HL-60 (cell line): ENCODE measurements around the gene PRPF6.
A peak's percentile ranks its signal among the peaks of the same experiment; 100 is the strongest.
"Not testable (repeated sequence)": the region's sequence is repeated elsewhere in the genome, so short reads cannot be mapped to it uniquely, and the experiment has no call there.

Experiments
- DNase-seq, 2 experiments: peaks; one replicate each; pipeline ENCODE4 v3.0.0-alpha.2; 2010 to 2020; ENCODE audit warnings: low read depth in 1 of 2, low spot score in 1 of 2
- H3K27ac ChIP-seq: fragments of 250-450 bp; sonication (Bioruptor Pico); replicated peaks from 2 replicates; pipeline ENCODE4 v1.5.1; 2020; ENCODE audit warnings: mild to moderate bottlenecking, moderate library complexity
- H3K27me3 ChIP-seq: fragments of 250-450 bp; sonication (Bioruptor Pico); 2 replicates; pipeline ENCODE4 v1.5.1; 2021; ENCODE audit warnings: mild to moderate bottlenecking, moderate library complexity; ENCODE audit not compliant: insufficient read depth, poor library complexity, severe bottlenecking
- H3K4me3 ChIP-seq: replicated peaks from 2 replicates; pipeline ENCODE4 v1.5.1; 2011; ENCODE audit warnings: mild to moderate bottlenecking, control low read depth, low read length; ENCODE audit not compliant: insufficient read depth
- GABPA ChIP-seq: IDR thresholded peaks from 2 replicates; pipeline ENCODE4 v1.6.1; 2012; ENCODE audit warnings: low read depth
- POLR2AphosphoS5 ChIP-seq: IDR thresholded peaks from 2 replicates; pipeline ENCODE4 v1.6.1; 2012; ENCODE audit warnings: low read depth
- SPI1 ChIP-seq: IDR thresholded peaks from 2 replicates; pipeline ENCODE4 v1.6.1; 2012; ENCODE audit warnings: low read depth, mild to moderate bottlenecking, borderline replicate concordance
- TF ChIP-seq, protein P1 (sequence below): IDR thresholded peaks from one replicate; pipeline ENCODE4 v1.5.1; 2011; ENCODE audit warnings: low read length, control low read depth, inconsistent platforms; ENCODE audit not compliant: insufficient read depth
- TF ChIP-seq, protein P2 (sequence below): IDR thresholded peaks from 2 replicates; pipeline ENCODE4 v1.6.1; 2012; ENCODE audit warnings: low read depth; ENCODE audit not compliant: insufficient replicate concordance

Gene PRPF6

GRCh38 chr20:63968928-63969760, 11.8 kb upstream of the PRPF6 start:
- DNase-seq: no peak
- H3K27me3 ChIP-seq: no peaks in the 10 kb centered on the region
- H3K27ac ChIP-seq: peak overlapping the region; percentile 63
- TF ChIP-seq POLR2AphosphoS5: no peak
- TF ChIP-seq, protein P1, sequence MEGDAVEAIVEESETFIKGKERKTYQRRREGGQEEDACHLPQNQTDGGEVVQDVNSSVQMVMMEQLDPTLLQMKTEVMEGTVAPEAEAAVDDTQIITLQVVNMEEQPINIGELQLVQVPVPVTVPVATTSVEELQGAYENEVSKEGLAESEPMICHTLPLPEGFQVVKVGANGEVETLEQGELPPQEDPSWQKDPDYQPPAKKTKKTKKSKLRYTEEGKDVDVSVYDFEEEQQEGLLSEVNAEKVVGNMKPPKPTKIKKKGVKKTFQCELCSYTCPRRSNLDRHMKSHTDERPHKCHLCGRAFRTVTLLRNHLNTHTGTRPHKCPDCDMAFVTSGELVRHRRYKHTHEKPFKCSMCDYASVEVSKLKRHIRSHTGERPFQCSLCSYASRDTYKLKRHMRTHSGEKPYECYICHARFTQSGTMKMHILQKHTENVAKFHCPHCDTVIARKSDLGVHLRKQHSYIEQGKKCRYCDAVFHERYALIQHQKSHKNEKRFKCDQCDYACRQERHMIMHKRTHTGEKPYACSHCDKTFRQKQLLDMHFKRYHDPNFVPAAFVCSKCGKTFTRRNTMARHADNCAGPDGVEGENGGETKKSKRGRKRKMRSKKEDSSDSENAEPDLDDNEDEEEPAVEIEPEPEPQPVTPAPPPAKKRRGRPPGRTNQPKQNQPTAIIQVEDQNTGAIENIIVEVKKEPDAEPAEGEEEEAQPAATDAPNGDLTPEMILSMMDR: no peak
- TF ChIP-seq, protein P2, sequence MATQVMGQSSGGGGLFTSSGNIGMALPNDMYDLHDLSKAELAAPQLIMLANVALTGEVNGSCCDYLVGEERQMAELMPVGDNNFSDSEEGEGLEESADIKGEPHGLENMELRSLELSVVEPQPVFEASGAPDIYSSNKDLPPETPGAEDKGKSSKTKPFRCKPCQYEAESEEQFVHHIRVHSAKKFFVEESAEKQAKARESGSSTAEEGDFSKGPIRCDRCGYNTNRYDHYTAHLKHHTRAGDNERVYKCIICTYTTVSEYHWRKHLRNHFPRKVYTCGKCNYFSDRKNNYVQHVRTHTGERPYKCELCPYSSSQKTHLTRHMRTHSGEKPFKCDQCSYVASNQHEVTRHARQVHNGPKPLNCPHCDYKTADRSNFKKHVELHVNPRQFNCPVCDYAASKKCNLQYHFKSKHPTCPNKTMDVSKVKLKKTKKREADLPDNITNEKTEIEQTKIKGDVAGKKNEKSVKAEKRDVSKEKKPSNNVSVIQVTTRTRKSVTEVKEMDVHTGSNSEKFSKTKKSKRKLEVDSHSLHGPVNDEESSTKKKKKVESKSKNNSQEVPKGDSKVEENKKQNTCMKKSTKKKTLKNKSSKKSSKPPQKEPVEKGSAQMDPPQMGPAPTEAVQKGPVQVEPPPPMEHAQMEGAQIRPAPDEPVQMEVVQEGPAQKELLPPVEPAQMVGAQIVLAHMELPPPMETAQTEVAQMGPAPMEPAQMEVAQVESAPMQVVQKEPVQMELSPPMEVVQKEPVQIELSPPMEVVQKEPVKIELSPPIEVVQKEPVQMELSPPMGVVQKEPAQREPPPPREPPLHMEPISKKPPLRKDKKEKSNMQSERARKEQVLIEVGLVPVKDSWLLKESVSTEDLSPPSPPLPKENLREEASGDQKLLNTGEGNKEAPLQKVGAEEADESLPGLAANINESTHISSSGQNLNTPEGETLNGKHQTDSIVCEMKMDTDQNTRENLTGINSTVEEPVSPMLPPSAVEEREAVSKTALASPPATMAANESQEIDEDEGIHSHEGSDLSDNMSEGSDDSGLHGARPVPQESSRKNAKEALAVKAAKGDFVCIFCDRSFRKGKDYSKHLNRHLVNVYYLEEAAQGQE: no peak
- no peak for TF ChIP-seq GABPA
- TF ChIP-seq SPI1: no peak
- H3K4me3 ChIP-seq: peak overlapping the region; percentile 52

DNA sequence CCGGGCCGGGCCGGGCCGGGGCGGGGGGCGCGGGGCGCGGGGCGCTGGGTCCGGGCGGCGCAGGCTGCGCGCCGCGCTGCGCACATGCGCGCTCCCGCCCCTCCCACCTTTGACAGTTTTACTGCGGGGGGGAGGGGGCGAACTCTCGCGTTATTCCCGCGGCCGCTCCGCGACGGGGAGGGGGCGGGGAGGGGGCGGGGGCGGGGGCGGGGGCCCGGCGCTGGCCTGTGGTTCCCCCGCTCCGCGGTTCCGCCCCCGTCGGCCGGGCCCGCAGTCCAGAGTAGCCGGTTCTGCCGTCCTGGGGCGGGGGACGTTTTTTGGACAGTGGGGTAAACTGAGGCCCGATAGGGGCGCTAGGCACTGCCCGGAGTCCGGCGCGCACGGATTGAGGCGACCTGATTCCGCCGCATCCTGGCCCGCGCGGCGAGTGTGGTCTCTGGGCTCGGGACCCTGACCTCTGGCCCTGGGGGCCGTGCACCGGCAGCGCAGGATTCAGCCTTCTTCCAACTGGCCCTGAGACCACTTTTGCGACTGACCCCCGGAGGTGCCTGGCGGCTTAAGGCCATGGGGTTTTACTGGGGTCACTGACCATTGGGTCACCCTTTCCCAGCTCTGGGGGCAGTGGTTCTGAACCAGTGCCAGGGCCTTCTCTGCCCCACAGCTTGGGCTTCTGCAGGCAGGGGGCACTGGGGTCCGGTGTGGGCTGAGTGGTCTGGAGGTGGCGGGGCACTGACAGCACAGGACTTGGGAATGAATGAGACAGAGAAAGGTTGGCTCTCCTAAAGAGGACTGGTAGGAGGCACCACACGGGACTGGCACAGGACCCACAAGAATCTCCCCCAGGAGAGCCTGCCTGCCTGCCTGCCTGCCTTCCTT, 10.9 kb upstream of the PRPF6 start, which contains the start of gene ZNF512B:
Gene ZNF512B (minus strand): TSS at position 93 of the 876 bp plus-strand sequence. CDS start 1,980 bp downstream, outside the sequence.
- DNase-seq: peak; percentile 43 to 53
- TF ChIP-seq, protein P1: no peak
- TF ChIP-seq POLR2AphosphoS5 (no peak), GABPA (no peak), SPI1 (no peak)
- TF ChIP-seq, protein P2: no peak
- peak within 1 kb of the TSS; percentile 63 for H3K27ac ChIP-seq

DNA sequence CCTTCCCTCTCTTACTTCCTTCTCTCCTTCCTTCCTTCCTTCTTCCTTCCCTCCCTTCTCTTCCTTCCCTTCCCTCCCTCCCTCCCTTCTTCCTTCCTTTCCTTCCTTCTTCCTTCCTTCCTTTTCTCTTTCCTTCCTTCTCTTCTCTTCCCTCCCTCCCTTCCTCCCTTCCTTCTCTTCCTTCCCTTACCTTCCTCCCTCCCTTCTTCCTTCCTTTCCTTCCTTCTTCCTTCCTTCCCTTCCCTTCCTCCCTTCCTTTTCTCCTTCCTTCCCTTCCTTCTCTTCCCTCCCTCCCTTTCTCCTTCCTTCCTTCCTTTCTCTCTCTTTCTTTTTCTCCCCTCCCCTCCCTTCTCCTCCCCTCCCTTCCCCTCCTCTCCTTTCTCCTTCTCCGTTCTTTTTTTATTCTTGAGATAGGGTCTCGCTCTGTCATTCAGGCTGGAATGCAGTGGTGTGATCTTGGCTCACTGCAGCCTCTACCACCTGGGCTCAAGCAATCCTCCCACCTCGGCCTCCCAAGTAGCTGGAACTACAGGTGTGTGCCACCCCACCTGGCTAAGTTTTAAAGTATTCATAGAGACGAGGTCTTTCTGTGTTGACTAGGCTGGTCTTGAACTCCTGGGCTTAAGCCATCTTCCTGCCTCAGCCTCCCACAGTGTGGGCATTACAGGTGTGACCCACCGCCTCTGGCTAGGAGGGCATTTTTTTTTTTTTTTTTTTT, 10.1 kb upstream of the PRPF6 start:
- TF ChIP-seq SPI1: no peak
- no peak for TF ChIP-seq POLR2AphosphoS5
- TF ChIP-seq, protein P2: no peak
- TF ChIP-seq, protein P1: no peak
- H3K4me3 ChIP-seq: no peak overlapping the region
- no peak overlapping the region for H3K27ac ChIP-seq
- no peaks in the 10 kb centered on the region for H3K27me3 ChIP-seq
- no peak for DNase-seq

More for the DNA sequence above, 10.9 kb upstream of the PRPF6 start, which contains the start of gene ZNF512B:
- Histone ChIP-seq H3K4me3 (peak within 1 kb of the TSS; percentile 52), H3K27me3 (no peaks in the 10 kb centered on the region)

GRCh38 chr20:63971960-63972311, 9.0 kb upstream of the PRPF6 start:
- DNase-seq, H3K27ac ChIP-seq, H3K4me3 ChIP-seq, H3K27me3 ChIP-seq: not testable (repeated sequence)
